Muscle layer of colon (tissue), 2 donors: ENCODE results near the gene MYD88.

ENCODE experiments used
- H3K27ac ChIP-seq: one replicate; pipeline ENCODE4 v1.7.0; 2013; ENCODE audit warnings: low read depth, mild to moderate bottlenecking, low read length, moderate library complexity
- H3K27me3 ChIP-seq, 2 donors: one replicate each; pipeline ENCODE4 v1.7.0; 2013; ENCODE audit warnings: low read length in 2 of 2, mild to moderate bottlenecking in 2 of 2; ENCODE audit not compliant: insufficient read depth in 2 of 2, control insufficient read depth in 1 of 2
- H3K36me3 ChIP-seq: one replicate; pipeline ENCODE4 v1.7.0; 2013; ENCODE audit warnings: mild to moderate bottlenecking, low read length; ENCODE audit not compliant: insufficient read depth
- H3K4me1 ChIP-seq: one replicate; pipeline ENCODE4 v1.7.0; 2013; ENCODE audit warnings: mild to moderate bottlenecking, low read length; ENCODE audit not compliant: insufficient read depth
- H3K4me3 ChIP-seq, 2 donors: one replicate each; pipeline ENCODE4 v1.7.0; 2013; ENCODE audit warnings: low read length in 2 of 2, low read depth in 1 of 2, mild to moderate bottlenecking in 1 of 2, moderate library complexity in 1 of 2
- H3K9ac ChIP-seq: one replicate; pipeline ENCODE4 v1.7.0; 2013; ENCODE audit warnings: low read length
- H3K9me3 ChIP-seq: one replicate; pipeline ENCODE4 v1.7.0; 2013; ENCODE audit warnings: mild to moderate bottlenecking, low read length
- donor health status: abdominal sarcoma.
- donor health status: Adenocarcinoma of cecum.

The MYD88 gene

DNA sequence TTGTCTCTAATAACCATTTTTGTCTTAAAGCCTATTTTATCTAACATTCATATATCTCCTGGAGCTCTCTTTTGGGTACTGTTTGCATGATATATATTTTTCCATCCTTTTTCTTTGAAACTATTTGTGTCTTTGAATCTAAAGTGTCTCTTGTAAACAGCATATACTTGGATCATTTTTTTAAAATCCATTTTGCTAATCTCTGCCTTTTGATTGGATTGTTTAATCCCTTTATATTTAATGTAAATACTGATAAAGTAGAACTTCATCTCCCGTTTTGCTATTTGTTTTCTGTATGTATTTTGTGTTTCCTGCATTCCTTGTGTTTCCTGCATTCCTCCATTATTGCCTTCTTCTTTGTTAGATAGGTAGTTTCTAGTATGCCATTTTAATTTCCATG, 32.9 kb upstream of the MYD88 start:
- Histone ChIP-seq H3K36me3 (no peaks in the 10 kb centered on the region), H3K9ac (no peak overlapping the region), H3K27me3 (no peaks in the 10 kb centered on the region), H3K4me3 (no peak overlapping the region), H3K4me1 (no peaks in the 10 kb centered on the region), H3K27ac (no peak overlapping the region), H3K9me3 (peaks cover 4% of the 10 kb centered on the region)

DNA sequence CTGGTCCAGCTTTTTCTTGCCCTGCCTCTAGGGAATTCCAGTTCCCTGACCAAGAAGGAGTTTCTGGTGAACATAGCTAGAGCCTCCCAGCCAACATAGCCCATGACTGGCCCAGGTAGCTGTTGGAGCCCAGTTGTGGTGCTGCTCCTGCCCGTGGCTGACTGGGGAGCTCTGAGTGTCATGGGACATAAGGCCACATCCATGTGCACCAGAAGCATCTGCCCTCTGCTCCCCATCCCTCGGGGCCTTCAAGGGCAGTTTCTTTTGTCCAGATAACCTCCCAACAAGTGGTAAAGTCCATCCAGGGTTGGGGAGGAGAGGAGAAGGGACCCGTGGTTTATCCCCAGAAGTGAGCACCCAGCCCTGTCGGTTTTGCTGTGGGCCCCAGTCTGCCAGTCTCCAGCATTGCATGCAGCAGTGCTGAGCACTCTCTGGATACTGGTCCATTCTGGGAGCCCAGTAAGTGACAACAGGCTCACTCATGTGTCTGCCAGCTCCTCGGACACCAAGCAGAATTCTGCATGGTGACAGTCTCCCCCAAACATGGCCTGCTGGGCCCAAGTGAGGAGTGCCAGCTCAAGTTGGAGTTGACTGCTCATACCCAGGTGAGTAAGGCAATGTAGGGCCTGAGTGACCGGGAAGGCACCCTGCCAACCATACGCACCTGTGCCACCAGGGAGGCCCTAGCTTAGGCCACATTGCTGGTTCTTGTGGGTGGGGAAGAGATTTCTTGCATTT, 30.4 kb upstream of the MYD88 start:
- Histone ChIP-seq H3K9me3 (peaks cover 4% of the 10 kb centered on the region), H3K27ac (no peak overlapping the region), H3K4me1 (no peaks in the 10 kb centered on the region), H3K9ac (no peak overlapping the region), H3K4me3 (no peak overlapping the region), H3K27me3 (no peaks in the 10 kb centered on the region), H3K36me3 (no peaks in the 10 kb centered on the region)

DNA sequence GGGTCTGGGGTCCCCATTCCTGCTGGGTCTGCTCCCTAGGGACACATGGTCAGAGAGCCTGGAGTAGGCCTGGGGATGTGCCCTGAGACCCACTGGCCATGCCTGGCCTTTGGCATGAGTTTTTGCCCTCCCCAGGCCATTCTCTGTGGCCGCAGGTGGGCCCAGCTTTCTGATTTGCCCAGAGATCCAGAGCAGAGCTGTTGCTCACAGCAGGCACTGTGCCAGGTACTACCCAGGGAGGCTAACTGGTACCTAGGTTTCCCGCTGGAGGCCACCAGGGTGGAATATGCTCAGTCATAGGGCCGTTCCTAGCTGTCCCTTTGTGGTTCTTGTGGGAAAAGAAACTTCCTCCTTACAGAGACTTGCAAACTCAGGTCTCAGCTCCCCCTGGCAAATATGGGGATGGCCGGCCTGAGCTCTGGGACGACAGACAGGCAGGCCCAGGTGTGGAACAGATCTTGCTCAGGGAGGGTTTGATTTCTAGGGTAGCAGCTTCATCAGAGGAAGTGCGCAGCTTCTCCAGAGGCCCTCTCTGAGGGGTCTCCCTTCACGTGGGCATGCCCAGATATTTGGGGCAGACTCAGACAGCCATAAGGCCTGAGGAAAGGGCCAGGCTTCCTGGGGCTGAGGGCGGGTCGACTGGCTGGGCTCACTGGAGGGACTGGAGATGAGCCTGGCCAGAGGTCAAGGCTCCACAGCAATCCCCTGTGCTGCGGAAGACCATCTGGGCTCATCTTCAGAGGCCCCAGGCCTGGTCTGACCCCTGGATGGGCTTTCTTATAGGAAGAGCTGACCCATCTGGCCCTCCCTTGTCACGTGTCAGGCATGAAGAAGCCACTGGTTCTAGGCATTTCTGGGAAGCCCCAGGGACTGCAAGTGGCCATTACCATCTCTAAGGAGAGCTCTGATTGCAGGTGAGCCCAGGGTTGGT, 29.5 kb upstream of the MYD88 start:
- no peaks in the 10 kb centered on the region for H3K36me3 ChIP-seq

DNA sequence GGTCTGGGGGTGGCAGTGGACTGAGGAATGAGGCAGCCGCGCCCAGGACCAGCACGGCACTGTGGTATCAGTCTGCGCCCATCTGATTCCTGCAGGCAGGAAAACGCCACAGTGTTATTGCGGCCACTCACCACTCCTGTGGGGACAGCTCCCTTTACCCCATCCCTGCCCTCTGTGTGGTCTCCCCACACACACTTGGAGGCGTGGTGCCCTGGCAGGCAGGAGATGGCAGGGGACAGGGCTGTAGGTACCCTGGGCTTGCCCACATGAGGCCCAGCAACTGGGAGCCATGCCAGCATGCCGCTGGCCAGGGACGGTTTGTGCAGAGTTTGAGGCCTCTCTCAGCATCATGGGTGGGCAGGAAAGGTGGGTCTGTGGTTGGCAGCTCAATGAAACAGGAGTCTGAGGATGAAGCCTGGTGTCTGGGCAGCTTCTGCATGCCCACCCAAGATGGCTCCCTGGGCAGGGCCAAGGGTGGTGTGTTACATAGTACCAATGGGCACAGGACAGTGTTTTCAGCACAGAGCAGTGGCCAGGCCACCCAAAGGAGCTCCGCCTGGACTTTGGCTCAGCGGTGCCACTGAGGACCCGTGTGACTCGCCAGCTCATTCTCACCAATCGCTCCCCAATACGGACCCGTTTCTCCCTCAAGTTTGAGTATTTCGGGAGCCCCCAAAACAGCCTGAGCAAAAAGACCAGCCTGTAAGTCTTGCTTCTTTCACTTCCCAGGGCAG, 28.7 kb upstream of the MYD88 start:
- Histone ChIP-seq H3K4me1 (no peaks in the 10 kb centered on the region), H3K36me3 (no peaks in the 10 kb centered on the region), H3K27me3 (no peaks in the 10 kb centered on the region), H3K4me3 (no peak overlapping the region), H3K9ac (no peak overlapping the region), H3K9me3 (peaks cover 4% of the 10 kb centered on the region), H3K27ac (no peak overlapping the region)

More for the DNA sequence above, 29.5 kb upstream of the MYD88 start:
- no peaks in the 10 kb centered on the region for H3K27me3 ChIP-seq
- no peak overlapping the region for H3K4me3 ChIP-seq
- H3K9ac ChIP-seq, result no peak overlapping the region
- no peaks in the 10 kb centered on the region for H3K4me1 ChIP-seq
- H3K27ac ChIP-seq, result no peak overlapping the region
- peaks cover 4% of the 10 kb centered on the region for H3K9me3 ChIP-seq

DNA sequence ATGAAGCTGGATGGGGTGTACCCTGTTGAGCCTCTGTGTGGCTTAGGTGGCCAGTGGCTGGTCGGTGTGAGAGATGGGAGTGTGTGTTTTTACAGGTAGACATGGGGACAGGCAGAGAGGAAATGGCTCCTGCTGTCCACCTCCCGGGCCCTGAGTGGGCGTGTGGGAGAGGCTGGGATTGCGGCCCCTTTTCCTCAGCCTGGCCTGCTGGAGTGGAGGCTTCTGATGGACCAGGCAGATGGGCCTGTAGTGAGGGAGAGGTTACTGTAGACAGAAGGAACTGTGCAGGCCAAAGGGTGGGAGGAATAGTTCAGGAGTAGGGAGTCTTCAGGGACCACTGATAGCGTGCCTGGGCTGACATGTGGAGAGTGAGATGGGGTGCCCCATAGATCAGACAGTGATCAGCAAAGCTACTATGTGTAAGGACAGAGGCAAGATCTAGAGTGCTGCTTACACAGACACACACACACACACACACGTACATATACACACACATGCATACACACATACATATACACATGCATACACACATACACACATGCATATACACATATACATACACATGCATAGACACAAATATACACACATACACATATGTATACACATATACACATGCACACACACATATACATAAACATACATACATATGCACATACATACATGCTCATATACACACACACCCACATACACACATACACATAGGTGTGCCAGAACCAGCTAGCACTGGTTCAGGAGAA, 28.0 kb upstream of the MYD88 start:
- Histone ChIP-seq H3K36me3 (no peaks in the 10 kb centered on the region), H3K27ac (no peak overlapping the region), H3K4me1 (no peaks in the 10 kb centered on the region), H3K27me3 (no peaks in the 10 kb centered on the region), H3K9ac (no peak overlapping the region), H3K4me3 (no peak overlapping the region), H3K9me3 (peaks cover 4% of the 10 kb centered on the region)

DNA sequence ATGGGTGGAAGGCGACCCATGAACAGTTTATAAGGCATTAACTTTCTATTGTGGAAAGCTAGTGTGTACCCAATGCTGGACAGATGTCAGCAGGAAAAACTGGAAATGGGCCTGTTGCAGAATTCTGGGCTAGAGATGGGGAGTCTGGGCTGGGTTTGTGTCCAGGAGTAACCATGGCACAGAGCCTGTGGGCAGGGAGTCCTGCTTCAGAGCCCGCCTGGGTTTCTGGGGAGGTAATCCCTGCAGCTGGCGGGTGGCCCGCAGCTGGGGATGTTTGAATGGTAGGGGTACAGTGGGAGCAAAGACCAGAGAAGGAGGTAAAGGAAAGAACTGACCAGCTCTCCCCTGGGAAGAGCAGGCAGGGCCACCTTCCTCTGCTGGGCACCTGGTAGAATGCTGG, 27.3 kb upstream of the MYD88 start:
- no peaks in the 10 kb centered on the region for H3K36me3 ChIP-seq
- no peaks in the 10 kb centered on the region for H3K4me1 ChIP-seq
- no peak overlapping the region for H3K9ac ChIP-seq
- H3K9me3 ChIP-seq, result no peaks in the 10 kb centered on the region
- no peak overlapping the region for H3K27ac ChIP-seq
- H3K4me3 ChIP-seq, result no peak overlapping the region
- H3K27me3 ChIP-seq, result no peaks in the 10 kb centered on the region

DNA sequence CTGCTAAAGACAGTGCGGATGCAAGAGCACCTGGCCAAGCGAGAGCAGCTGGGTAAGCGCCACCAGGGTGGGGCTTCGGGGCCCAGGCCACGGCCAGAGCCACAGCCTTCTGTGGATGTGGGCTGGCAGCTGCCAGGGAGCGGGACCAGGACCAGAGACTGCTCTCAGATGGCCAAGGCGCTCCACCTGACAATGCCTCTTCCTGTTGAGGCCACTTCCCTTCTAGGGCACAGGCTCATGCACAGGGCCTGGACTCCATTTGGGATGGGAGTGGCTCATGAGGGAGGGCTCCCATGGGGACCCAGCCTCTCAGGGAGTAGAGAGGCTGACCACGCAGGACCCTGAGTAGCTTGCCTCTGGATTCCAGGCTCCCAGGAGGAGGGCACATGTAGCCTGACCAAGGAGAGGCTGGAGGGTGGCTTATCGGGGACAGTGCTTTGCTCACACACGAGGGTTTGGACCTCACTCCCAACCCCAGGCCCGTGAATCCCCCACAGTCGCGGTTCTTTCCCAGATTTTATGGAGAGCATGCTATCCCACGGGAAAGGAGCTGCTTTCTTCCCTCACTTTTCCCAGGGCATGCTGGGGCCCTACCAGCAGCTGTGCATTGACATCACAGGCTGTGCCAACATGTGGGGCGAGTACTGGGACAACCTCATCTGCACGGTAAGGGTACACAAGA, 26.6 kb upstream of the MYD88 start:
- no peaks in the 10 kb centered on the region for H3K9me3 ChIP-seq
- no peaks in the 10 kb centered on the region for H3K4me1 ChIP-seq
- no peaks in the 10 kb centered on the region for H3K36me3 ChIP-seq
- no peaks in the 10 kb centered on the region for H3K27me3 ChIP-seq
- no peak overlapping the region for H3K27ac ChIP-seq
- no peak overlapping the region for H3K4me3 ChIP-seq
- H3K9ac ChIP-seq, result no peak overlapping the region

DNA sequence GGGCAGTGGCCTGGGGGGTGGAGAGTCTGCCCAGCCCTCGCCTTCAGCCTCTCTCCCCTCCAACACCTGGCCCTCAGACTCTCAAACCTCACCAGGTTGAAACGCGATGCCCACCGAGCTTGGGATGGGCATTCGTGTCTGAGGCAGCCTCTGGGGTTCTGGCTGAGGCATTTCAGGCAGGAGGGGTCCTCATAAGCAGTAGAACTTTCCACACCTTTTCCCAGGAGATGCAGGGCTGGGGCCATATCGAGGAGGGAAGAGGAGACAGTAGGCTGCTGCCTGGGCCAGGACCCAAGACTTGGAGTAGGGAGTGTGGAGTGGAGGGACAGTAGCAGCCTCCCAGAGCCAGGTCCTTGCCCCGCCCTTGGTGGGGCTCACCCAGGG, 26.1 kb upstream of the MYD88 start:
- Histone ChIP-seq H3K36me3 (no peaks in the 10 kb centered on the region), H3K9me3 (no peaks in the 10 kb centered on the region), H3K27me3 (no peaks in the 10 kb centered on the region), H3K9ac (no peak overlapping the region), H3K4me1 (no peaks in the 10 kb centered on the region), H3K4me3 (no peak overlapping the region), H3K27ac (no peak overlapping the region)

DNA sequence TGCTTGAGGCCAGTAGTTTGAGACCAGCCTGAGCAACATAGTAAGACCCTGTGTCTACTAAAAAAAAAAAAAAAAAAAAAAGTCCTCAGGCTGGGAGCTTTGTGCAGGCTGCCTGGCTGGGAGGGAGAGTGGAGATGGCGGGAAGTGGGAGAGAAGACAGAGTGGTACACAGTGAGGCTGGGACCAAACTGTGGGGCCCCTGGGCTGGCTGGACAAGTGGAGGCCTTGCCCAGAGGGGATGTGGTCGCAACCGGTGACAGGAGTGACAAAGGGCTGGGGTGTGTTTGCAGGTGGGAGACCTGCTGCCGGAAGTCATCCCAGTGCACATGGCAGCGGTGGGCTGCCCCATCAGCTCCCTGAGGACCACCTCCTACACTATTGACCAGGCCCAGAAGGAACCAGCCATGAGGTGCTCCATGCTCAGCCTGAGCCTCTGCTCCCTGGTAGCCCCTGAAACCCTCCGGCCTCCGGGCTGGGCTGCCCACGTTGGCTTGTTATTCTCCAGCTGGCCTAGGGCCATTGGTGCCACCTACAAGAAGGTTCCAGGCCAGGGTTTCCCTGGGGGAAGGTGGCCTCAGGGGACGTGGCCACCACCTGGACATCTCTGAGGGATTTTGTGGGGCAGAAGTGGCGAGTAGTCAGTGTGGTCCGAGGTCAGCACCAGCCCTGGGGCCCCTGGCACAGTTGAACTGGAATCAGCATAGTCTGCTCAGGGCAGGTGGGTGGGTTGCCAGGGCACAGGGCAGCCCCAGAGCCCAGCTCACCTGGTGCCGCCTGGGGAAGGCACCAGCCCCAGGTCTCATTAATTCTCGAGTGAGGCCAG, 24.2 kb upstream of the MYD88 start:
- Histone ChIP-seq H3K4me1 (no peaks in the 10 kb centered on the region), H3K9ac (no peak overlapping the region), H3K4me3 (no peak overlapping the region), H3K9me3 (no peaks in the 10 kb centered on the region), H3K27ac (no peak overlapping the region), H3K36me3 (no peaks in the 10 kb centered on the region), H3K27me3 (no peaks in the 10 kb centered on the region)
